GM13977 (cell line): ENCODE data around the gene RBKS.

Source experiments
- DNase-seq: peaks from one replicate; pipeline ENCODE4 v3.0.0; 2012; ENCODE audit warnings: low spot score
- CTCF ChIP-seq: IDR thresholded peaks from 2 replicates; pipeline ENCODE4 v1.5.1; 2012; ENCODE audit warnings: mild to moderate bottlenecking, control low read depth; ENCODE audit not compliant: insufficient read depth; ENCODE audit errors: extremely low read depth, missing control alignments
- in situ Hi-C: fragments of 300-500 bp; cut with MboI; formaldehyde crosslinking; loops from one replicate; pipeline ENCODE4 v1.12.0; 2022; ENCODE audit warnings: low sequenced_read_pairs, low pct_unique_long_range_greater_than_20kb, mixed read lengths, inconsistent platforms; ENCODE audit not compliant: unreplicated experiment

The RBKS gene

GRCh38 chr2:27762951-27763906 is 127.0 kb downstream of the RBKS start:
- no peak for DNase-seq
- in situ Hi-C loops = loop anchor here (25.0 kb wide), 1 partner anchor 649 kb away; no protein-coding TSS in a partner anchor
- TF ChIP-seq CTCF = no peak

GRCh38 chr2:27756544-27757498 is 133.4 kb downstream of the RBKS start:
- no peak for TF ChIP-seq CTCF
- in situ Hi-C loops = loop anchor here (25.0 kb wide), 1 partner anchor 655 kb away; no protein-coding TSS in a partner anchor
- DNase-seq = no peak

- no peak for TF ChIP-seq CTCF
- no peak for DNase-seq
- in situ Hi-C loops = loop anchor here (25.0 kb wide), 1 partner anchor 656 kb away; no protein-coding TSS in a partner anchor
Measured at GRCh38 chr2:27756091-27756490, 134.1 kb downstream of the RBKS start.

- in situ Hi-C loops = loop anchor here (25.0 kb wide), 1 partner anchor 657 kb away; no protein-coding TSS in a partner anchor
- no peak for TF ChIP-seq CTCF
- DNase-seq = no peak
Measured at GRCh38 chr2:27754831-27755230, 135.4 kb downstream of the RBKS start.

GRCh38 chr2:27754138-27754588 is 136.0 kb downstream of the RBKS start:
- peak; percentile 65 for DNase-seq
- in situ Hi-C loops = loop anchor here (25.0 kb wide), 1 partner anchor 658 kb away; no protein-coding TSS in a partner anchor
- TF ChIP-seq CTCF = peak; percentile 96

GRCh38 chr2:27752551-27753237 is 137.5 kb downstream of the RBKS start:
- no peak for TF ChIP-seq CTCF
- no peak for DNase-seq
- in situ Hi-C loops = loop anchor here (25.0 kb wide), 1 partner anchor 660 kb away; no protein-coding TSS in a partner anchor
